Measurements from ENCODE around the gene ECHDC3.
A peak's percentile ranks its signal among the peaks of the same experiment; 100 is the strongest.
"Not testable (repeated sequence)": the region's sequence is repeated elsewhere in the genome, so short reads cannot be mapped to it uniquely, and the experiment has no call there.

ECHDC3 gene

GRCh38 chr10:11742009-11742778, at the start of gene ECHDC3:
Gene ECHDC3, plus strand, starts transcription at chr10:11742382. Its CDS starts 195 bp downstream, at chr10:11742577.
- peak; percentile 59 for DNase-seq

GRCh38 chr10:11693376-11693775, 48.8 kb upstream of the ECHDC3 start:
- DNase-seq, result no peak

- DNase-seq, result no peak
These were observed 46.4 kb upstream of the ECHDC3 start for GRCh38 chr10:11695779-11696178.

GRCh38 chr10:11697718-11698527, 44.3 kb upstream of the ECHDC3 start:
- DNase-seq, result peak; percentile 31

- no peak for DNase-seq
These were observed 43.3 kb upstream of the ECHDC3 start for GRCh38 chr10:11698691-11699549.

- DNase-seq, result no peak
These were observed 42.6 kb upstream of the ECHDC3 start for GRCh38 chr10:11699550-11700097.

- no peak for DNase-seq
These were observed 41.6 kb upstream of the ECHDC3 start for GRCh38 chr10:11700539-11700938.

GRCh38 chr10:11701451-11702095, 40.6 kb upstream of the ECHDC3 start:
- DNase-seq, result no peak

- no peak for DNase-seq
These were observed 39.9 kb upstream of the ECHDC3 start for GRCh38 chr10:11702264-11702663.

GRCh38 chr10:11704092-11704491, 38.1 kb upstream of the ECHDC3 start:
- no peak for DNase-seq

GRCh38 chr10:11705722-11706121, 36.5 kb upstream of the ECHDC3 start:
- DNase-seq, result no peak

- DNase-seq, result no peak
These were observed 35.2 kb upstream of the ECHDC3 start for GRCh38 chr10:11706895-11707567.

- no peak for DNase-seq
These were observed 34.4 kb upstream of the ECHDC3 start for GRCh38 chr10:11707624-11708350.

GRCh38 chr10:11708801-11709200, 33.4 kb upstream of the ECHDC3 start:
- DNase-seq, result not testable (repeated sequence)

GRCh38 chr10:11712744-11713143, 29.4 kb upstream of the ECHDC3 start:
- DNase-seq, result no peak

GRCh38 chr10:11713186-11713743, 28.9 kb upstream of the ECHDC3 start:
- no peak for DNase-seq

GRCh38 chr10:11713963-11714362, 28.2 kb upstream of the ECHDC3 start:
- no peak for DNase-seq

- DNase-seq, result no peak
These were observed 27.3 kb upstream of the ECHDC3 start for GRCh38 chr10:11714750-11715365.

- DNase-seq, result no peak
These were observed 26.2 kb upstream of the ECHDC3 start for GRCh38 chr10:11715815-11716494.

GRCh38 chr10:11716686-11717085, 25.5 kb upstream of the ECHDC3 start:
- no peak for DNase-seq

All from stimulated activated CD4-positive, alpha-beta T cell treated with anti-CD3 and anti-CD28 coated beads, Interleukin-15, amount 100 ng/mL, for 24 hours (primary cell).